NK-92 (cell line): Measurements from ENCODE around the gene MYLK.

ENCODE experiments used
- DNase-seq: peaks from one replicate; lab custom pipeline; 2025; ENCODE audit not compliant: unreplicated experiment; lab: John Stamatoyannopoulos, UW

MYLK gene

GRCh38 chr3:123564056-123564455, 320.1 kb downstream of the MYLK start:
- DNase-seq: no peak

DNA sequence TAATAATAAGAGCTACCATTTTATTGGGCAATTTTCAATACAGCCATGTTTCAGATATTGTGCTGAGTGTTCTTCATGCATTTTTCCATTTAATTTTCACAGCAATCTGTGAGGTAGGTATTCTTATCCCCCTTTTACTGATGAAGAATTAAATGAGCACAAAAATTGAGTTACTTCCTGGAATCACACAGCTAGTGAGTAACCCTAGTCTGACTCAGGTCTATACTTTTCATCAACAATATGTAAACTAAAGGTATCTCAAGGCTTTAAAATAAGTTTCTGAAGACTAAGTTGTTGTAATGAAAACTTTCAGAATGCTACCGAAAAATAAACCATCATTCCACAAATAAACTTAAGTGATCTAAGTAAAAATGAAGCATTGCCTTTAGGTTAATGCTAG, 321.6 kb downstream of the MYLK start:
- DNase-seq: no peak

GRCh38 chr3:123561188-123561587, 322.9 kb downstream of the MYLK start:
- no peak for DNase-seq
